HCT116 (cell line): ENCODE results near the gene BPIFB4.

ENCODE experiments used
- RAD21 ChIP-seq: IDR thresholded peaks from 2 replicates; pipeline ENCODE4 v1.6.1; 2012; ENCODE audit warnings: low read depth, mild to moderate bottlenecking
- SIN3A ChIP-seq: IDR thresholded peaks from 2 replicates; pipeline ENCODE4 v1.6.1; 2012; ENCODE audit warnings: low read depth
- TF ChIP-seq, protein P1 (sequence below): IDR thresholded peaks from 2 replicates; pipeline ENCODE4 v1.6.1; 2012
- TF ChIP-seq, protein P2 (sequence below), 3 experiments: fragments of 200-600 bp in 1 of 3; sonication (generic) in 1 of 3; IDR thresholded peaks in 2 of 3; conservative IDR thresholded peaks in 1 of 3; 2 replicates each; pipeline ENCODE4 v1.5.1; 2012 to 2017; ENCODE audit warnings: low read depth in 2 of 3, low read length in 2 of 3, antibody characterized with exemption in 1 of 3, borderline replicate concordance in 1 of 3, control low read depth in 1 of 3, mild to moderate bottlenecking in 1 of 3, mixed read lengths in 1 of 3, mixed run types in 1 of 3, moderate library complexity in 1 of 3; ENCODE audit not compliant: insufficient read depth in 1 of 3

DNA sequence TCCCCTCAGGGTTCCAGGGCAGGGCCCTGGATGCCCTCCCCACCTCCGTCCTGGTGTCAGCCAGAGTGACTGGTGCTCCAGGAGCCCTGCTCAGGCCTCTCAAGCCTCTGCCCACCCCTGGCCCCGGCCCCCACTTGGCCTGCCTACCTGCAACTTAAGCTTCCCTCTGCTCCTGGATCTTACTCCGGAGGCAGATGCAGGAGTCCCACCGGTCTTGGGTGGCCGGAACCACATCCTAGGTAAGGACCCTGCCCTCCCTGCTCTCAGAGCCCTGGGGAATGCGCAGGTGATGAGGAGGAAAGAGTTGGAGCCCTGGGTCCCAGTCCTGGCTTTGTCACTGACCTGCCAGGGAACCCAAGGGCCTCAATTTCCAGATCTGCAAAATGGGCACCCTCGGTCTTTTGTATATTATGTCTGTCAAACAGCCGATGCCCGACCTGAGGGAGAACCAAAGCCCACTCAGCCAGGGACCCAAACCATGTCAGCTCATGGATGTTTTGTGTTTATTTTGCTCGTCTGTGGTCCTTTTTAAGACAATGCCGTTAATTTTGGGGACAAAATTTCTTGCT lies 54.0 kb downstream of the BPIFB4 start:
- TF ChIP-seq, protein P1, sequence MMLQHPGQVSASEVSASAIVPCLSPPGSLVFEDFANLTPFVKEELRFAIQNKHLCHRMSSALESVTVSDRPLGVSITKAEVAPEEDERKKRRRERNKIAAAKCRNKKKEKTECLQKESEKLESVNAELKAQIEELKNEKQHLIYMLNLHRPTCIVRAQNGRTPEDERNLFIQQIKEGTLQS, result no peak
- TF ChIP-seq RAD21 (no peak), SIN3A (no peak)
- TF ChIP-seq, protein P2, sequence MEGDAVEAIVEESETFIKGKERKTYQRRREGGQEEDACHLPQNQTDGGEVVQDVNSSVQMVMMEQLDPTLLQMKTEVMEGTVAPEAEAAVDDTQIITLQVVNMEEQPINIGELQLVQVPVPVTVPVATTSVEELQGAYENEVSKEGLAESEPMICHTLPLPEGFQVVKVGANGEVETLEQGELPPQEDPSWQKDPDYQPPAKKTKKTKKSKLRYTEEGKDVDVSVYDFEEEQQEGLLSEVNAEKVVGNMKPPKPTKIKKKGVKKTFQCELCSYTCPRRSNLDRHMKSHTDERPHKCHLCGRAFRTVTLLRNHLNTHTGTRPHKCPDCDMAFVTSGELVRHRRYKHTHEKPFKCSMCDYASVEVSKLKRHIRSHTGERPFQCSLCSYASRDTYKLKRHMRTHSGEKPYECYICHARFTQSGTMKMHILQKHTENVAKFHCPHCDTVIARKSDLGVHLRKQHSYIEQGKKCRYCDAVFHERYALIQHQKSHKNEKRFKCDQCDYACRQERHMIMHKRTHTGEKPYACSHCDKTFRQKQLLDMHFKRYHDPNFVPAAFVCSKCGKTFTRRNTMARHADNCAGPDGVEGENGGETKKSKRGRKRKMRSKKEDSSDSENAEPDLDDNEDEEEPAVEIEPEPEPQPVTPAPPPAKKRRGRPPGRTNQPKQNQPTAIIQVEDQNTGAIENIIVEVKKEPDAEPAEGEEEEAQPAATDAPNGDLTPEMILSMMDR (IDR thresholded peaks at IDR 0.05 in 2 of 3, conservative IDR thresholded peaks at IDR 0.05 in 1 of 3; ENCODE audit: borderline replicate concordance in 1 of 3, insufficient read depth in 1 of 3, low read depth in 2 of 3, low read length in 2 of 3), result no peak
